ENCODE measurements around the gene RDH16.
"Not testable (repeated sequence)": the region's sequence is repeated elsewhere in the genome, so short reads cannot be mapped to it uniquely, and the experiment has no call there.

- TF ChIP-seq POLR2A (IDR thresholded peaks at IDR 0.05; ENCODE audit: low read depth, low read length); PAX5 (IDR thresholded peaks at IDR 0.05; ENCODE audit: insufficient read depth, low read length, severe bottlenecking); POLR2AphosphoS5 (IDR thresholded peaks at IDR 0.05; ENCODE audit: low read depth, low read length); SPI1 (IDR thresholded peaks at IDR 0.05; ENCODE audit: low read depth, low read length): not testable (repeated sequence)
Measured at GRCh38 chr12:56918139-56918538, 39.3 kb downstream of the RDH16 start.

All from GM12891 (cell line).